ENCODE measurements around the gene APBB2.

DNA sequence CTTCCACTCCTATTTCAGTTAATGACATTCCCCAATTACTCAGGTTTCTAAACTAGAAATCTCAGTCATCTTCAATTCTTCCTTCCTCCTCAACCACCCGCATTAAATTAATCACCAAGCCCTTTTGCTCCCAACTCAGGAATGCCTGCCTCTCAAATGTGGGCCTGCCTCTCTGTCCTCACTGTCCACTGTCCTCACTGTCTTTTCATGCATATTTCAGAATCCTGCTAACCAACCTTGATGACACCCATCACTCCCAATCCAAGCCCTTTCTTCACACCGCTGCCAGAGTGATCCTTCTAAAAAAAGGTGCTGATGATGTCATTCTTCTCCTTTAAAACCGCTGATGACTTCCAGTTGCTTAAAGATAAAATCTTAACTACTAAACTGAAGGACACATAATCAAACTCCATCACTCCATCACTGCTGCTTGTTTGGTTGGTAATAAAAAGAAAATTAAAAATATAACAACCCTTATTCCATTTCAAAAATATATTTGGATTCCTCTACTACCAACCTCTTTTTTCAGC is 5.1 kb upstream of the APBB2 start:
- TF ChIP-seq CTCF (IDR thresholded peaks at IDR 0.05; ENCODE audit: low read depth, low read length) = no peak
- no peak for TF ChIP-seq POLR2A (IDR thresholded peaks at IDR 0.05; ENCODE audit: extremely low read depth, insufficient read length)

Data from NB4 (cell line).